ENCODE results near the gene CMSS1.

The CMSS1 gene

DNA sequence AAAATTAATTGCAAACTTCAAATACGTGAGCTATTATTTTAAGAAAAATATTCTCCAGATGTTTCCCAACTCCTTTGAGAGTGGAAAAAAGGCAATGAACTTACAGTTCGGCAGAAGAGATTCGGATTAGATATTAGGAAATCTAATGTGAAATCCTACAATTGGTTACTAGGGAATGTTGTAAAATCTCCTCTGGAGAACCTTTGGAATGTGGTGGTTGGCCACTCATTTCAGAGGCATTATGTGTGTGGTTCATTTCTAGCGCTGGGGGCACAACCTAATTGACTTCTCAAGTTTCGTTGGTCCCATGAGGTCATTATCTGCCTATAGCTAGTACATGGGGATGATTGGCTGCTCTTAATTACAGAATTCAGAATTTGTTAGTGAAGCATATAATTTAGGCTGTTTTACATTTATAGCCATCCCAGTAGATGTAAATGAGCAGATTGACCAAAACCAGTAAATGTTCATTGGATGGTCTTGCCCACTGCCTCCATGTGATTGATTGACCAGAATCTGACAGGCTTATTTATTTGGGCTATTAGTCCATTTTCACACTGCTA is 34.6 kb upstream of the CMSS1 start:
- DNase-seq (ENCODE audit: insufficient read length) (no peak), FAIRE-seq (no peak)
- no peak for TF ChIP-seq POLR2AphosphoS5 (IDR thresholded peaks at IDR 0.05; ENCODE audit: low read depth, low read length)
- TF ChIP-seq POLR2A (IDR thresholded peaks at IDR 0.05; ENCODE audit: low read depth, low read length): no peak
- TF ChIP-seq TAF1 (IDR thresholded peaks at IDR 0.05; ENCODE audit: borderline replicate concordance, low read depth, low read length): no peak

DNA sequence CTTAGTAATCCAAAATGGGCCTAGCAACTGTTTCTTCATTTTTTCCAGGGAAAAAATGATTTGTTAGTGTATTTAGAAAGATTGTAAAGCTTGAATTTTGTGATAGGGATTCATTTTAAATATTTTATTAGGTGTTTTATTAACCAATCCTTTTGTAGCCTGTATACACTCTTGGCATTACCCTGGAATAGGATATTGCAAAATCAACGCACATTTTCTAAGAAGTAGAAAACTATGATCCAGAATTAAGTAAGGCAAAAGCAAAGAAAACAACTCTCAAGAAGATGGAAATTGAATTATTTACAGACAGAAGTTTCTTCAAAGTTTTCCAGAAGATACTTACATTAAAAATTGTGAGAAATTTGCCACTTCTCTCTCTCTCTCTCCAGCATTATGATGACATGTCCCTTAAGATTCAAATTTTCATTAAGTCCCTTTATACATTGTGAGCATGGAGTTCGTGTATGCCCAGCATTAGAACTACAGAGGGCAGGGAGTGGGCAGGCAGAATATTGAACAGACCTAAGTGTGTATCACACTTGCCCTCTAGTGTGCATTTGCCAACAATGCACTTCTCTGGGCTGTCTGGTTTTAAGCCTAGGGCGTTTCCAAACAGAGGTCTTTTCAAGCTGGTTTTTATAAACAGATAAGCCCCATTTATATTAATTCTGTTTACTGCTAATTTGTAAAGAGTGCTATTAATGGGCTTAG is 28.5 kb upstream of the CMSS1 start:
- peak; percentile 68 for FAIRE-seq
- no peak for DNase-seq (ENCODE audit: insufficient read length)
- TF ChIP-seq POLR2AphosphoS5 (IDR thresholded peaks at IDR 0.05; ENCODE audit: low read depth, low read length) (no peak), TAF1 (IDR thresholded peaks at IDR 0.05; ENCODE audit: borderline replicate concordance, low read depth, low read length) (no peak), POLR2A (IDR thresholded peaks at IDR 0.05; ENCODE audit: low read depth, low read length) (no peak)

DNA sequence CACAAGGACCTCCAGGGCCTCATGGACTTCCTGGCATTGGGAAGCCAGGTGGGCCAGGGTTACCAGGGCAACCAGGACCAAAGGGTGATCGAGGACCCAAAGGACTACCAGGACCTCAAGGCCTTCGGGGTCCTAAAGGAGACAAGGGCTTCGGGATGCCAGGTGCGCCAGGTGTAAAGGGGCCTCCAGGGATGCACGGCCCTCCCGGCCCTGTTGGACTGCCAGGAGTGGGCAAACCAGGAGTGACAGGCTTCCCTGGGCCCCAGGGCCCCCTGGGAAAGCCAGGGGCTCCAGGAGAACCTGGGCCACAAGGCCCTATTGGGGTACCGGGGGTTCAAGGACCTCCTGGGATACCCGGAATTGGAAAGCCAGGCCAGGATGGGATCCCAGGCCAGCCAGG is 23.2 kb upstream of the CMSS1 start:
- no peak for TF ChIP-seq POLR2AphosphoS5 (IDR thresholded peaks at IDR 0.05; ENCODE audit: low read depth, low read length)
- no peak for TF ChIP-seq POLR2A (IDR thresholded peaks at IDR 0.05; ENCODE audit: low read depth, low read length)
- TF ChIP-seq TAF1 (IDR thresholded peaks at IDR 0.05; ENCODE audit: borderline replicate concordance, low read depth, low read length): no peak
- FAIRE-seq: no peak
- no peak for DNase-seq (ENCODE audit: insufficient read length)

DNA sequence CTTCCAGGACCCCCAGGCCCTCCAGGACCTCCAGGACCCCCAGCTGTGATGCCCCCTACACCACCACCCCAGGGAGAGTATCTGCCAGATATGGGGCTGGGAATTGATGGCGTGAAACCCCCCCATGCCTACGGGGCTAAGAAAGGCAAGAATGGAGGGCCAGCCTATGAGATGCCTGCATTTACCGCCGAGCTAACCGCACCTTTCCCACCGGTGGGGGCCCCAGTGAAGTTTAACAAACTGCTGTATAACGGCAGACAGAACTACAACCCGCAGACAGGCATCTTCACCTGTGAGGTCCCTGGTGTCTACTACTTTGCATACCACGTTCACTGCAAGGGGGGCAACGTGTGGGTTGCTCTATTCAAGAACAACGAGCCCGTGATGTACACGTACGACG is 22.1 kb upstream of the CMSS1 start:
- DNase-seq (ENCODE audit: insufficient read length) (no peak), FAIRE-seq (no peak)
- TF ChIP-seq POLR2A (IDR thresholded peaks at IDR 0.05; ENCODE audit: low read depth, low read length): no peak
- no peak for TF ChIP-seq POLR2AphosphoS5 (IDR thresholded peaks at IDR 0.05; ENCODE audit: low read depth, low read length)

DNA sequence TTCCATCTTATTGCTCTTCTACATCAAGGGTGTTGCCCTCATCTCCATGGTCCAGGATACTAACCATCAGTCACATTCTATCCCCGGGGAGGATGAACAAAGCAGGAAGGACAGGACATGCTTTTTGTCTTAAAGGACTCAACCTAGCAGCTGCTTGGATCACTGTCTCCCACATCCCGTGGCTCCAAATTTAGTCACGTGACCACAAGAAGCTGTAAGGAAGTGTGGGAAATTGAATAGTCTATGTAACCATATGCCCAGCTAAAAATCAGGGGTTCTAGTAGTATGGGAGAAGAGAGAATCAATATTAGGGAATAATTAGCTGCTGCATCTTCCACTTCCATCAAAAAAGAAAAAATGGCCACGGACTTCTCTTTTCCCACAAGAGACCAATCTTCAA is 18.2 kb upstream of the CMSS1 start:
- DNase-seq (ENCODE audit: insufficient read length): no peak
- TF ChIP-seq POLR2AphosphoS5 (IDR thresholded peaks at IDR 0.05; ENCODE audit: low read depth, low read length): no peak
- no peak for TF ChIP-seq POLR2A (IDR thresholded peaks at IDR 0.05; ENCODE audit: low read depth, low read length)
- TF ChIP-seq TAF1 (IDR thresholded peaks at IDR 0.05; ENCODE audit: borderline replicate concordance, low read depth, low read length): no peak
- FAIRE-seq: no peak

DNA sequence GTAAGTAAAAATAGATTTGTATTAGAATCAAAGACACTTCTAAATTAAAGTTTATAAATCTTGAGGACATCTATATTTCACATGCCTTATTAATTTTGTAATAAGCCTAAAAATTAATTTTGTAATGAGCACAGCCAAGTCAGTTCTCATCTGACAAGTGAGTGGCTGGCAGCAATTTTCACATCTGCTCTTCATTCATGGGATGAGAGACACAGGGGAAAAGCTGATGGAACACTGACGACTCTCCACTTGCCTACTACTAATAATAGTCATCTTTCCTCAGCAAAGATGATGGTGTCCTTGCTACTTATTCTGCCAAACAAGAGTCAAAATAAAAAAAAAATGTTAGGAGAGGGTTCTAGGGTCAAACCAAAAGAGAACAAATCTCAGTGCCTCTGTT is 14.4 kb upstream of the CMSS1 start:
- TF ChIP-seq POLR2AphosphoS5 (IDR thresholded peaks at IDR 0.05; ENCODE audit: low read depth, low read length): no peak
- TF ChIP-seq POLR2A (IDR thresholded peaks at IDR 0.05; ENCODE audit: low read depth, low read length): no peak
- TF ChIP-seq TAF1 (IDR thresholded peaks at IDR 0.05; ENCODE audit: borderline replicate concordance, low read depth, low read length): no peak
- no peak for DNase-seq (ENCODE audit: insufficient read length)
- FAIRE-seq: no peak

DNA sequence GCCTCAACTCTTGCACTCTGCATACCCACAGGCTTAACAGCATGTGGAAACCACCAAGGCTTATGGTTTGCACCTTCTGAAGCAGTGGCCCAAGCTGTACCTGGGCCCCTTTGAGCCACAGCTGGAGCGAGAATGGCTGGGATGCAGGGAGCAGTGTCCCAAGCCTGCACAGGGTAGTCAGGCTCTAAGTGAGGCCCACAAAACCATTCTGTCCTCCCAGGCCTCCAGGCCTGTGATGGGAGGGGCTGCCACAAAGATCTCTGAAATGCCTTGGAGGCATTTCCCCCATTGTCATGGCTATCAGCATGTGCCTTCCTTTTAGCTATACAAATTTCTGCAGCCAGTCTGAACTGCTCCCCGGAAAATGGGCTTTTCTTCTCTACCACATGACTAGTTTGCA is 12.5 kb upstream of the CMSS1 start:
- TF ChIP-seq POLR2AphosphoS5 (IDR thresholded peaks at IDR 0.05; ENCODE audit: low read depth, low read length) (no peak), POLR2A (IDR thresholded peaks at IDR 0.05; ENCODE audit: low read depth, low read length) (no peak), TAF1 (IDR thresholded peaks at IDR 0.05; ENCODE audit: borderline replicate concordance, low read depth, low read length) (no peak)
- FAIRE-seq: no peak
- DNase-seq (ENCODE audit: insufficient read length): no peak

DNA sequence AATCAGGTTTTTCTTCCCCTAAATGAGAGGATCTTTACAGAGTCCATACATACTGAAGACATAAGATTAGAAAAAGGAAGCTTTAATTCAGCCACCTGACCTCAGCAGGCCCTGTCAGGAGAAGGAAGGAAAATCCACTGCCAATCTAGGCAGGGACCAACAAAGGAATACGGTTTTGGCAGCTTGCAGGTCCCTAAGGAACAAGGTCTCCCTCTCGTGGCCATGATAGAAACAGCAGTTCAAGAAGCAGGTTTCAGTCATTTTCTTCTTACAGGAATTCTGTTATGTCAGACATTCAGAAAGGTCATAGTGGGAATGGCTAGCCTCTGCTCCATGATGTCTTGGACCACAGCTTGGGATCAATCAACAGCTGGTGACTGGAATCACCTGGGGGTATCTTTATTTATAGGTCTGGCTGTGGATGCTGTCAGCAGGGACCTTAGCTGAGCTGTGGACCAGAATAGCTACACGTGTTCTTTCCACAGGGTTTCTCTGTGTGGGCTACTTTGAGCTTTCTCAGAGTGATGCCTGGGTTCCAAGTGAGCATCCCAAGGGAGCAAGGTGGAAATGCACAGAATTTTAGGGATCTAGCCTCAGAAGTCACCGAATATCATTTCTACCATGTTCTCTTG is 9.4 kb upstream of the CMSS1 start:
- no peak for TF ChIP-seq POLR2A (IDR thresholded peaks at IDR 0.05; ENCODE audit: low read depth, low read length)
- no peak for TF ChIP-seq POLR2AphosphoS5 (IDR thresholded peaks at IDR 0.05; ENCODE audit: low read depth, low read length)
- no peak for TF ChIP-seq TAF1 (IDR thresholded peaks at IDR 0.05; ENCODE audit: borderline replicate concordance, low read depth, low read length)
- FAIRE-seq: peak; percentile 56
- DNase-seq (ENCODE audit: insufficient read length): no peak

DNA sequence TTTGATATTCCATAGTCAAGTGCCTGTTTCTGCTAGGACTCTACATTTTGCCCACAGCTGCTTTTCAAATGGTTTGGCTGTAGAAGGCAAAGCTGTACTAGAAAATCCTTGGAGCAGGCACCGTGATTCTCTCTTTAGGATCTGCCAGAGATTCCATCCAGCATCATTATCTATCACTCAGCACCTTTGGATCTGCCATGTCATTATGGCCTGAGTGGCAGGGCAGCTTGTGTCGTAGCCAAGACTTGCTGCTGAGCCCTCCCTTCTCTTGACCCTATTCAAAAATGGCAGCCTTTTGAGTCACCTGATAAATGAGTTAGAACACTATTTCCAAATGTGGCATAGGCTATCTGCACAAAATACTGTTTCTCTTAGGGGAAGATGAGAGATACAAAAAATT is 8.1 kb upstream of the CMSS1 start:
- FAIRE-seq: no peak
- DNase-seq (ENCODE audit: insufficient read length): no peak
- no peak for TF ChIP-seq TAF1 (IDR thresholded peaks at IDR 0.05; ENCODE audit: borderline replicate concordance, low read depth, low read length)
- no peak for TF ChIP-seq POLR2AphosphoS5 (IDR thresholded peaks at IDR 0.05; ENCODE audit: low read depth, low read length)
- TF ChIP-seq POLR2A (IDR thresholded peaks at IDR 0.05; ENCODE audit: low read depth, low read length): no peak

DNA sequence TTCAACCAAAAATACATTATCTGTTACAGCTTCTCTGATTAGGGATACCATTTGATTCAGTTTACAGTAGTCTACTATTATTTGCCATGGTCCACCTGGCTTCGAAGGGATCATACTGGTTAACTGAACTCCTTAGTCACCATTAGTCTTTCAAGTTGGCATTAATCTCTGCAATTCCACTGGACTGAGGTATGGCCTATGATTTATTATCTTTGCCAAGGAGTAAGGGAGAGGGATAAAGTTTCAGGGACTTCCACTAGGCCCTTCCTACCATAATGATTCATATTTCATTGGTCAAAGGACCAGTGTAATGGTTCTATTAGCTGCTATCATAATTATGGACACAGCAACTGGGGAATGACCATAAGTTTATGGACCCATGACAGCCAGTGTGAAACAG is 7.3 kb upstream of the CMSS1 start:
- DNase-seq (ENCODE audit: insufficient read length) (no peak), FAIRE-seq (no peak)
- no peak for TF ChIP-seq TAF1 (IDR thresholded peaks at IDR 0.05; ENCODE audit: borderline replicate concordance, low read depth, low read length)
- TF ChIP-seq POLR2AphosphoS5 (IDR thresholded peaks at IDR 0.05; ENCODE audit: low read depth, low read length): no peak
- TF ChIP-seq POLR2A (IDR thresholded peaks at IDR 0.05; ENCODE audit: low read depth, low read length): no peak

DNA sequence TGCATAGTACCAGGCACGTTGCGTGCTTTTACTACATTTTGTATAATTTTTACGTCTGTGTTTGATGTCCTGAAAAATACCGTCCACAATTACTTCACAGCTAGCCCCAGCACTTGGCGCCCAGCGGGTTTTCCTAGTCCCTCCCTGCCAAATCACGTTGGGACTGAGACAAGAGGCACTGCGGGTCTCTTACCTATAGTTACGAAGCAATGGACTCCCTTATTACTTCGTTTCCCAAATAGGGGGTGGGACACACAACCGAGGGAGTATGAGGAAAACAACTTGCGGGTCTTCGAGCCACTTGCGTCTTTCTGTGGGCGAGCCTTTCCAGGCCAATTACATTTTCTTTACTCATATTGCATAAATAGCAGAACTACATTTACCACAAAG is 620 bp upstream of the CMSS1 start:
- FAIRE-seq (no peak), DNase-seq (ENCODE audit: insufficient read length) (no peak)
- TF ChIP-seq TAF1 (IDR thresholded peaks at IDR 0.05; ENCODE audit: borderline replicate concordance, low read depth, low read length): no peak

DNA sequence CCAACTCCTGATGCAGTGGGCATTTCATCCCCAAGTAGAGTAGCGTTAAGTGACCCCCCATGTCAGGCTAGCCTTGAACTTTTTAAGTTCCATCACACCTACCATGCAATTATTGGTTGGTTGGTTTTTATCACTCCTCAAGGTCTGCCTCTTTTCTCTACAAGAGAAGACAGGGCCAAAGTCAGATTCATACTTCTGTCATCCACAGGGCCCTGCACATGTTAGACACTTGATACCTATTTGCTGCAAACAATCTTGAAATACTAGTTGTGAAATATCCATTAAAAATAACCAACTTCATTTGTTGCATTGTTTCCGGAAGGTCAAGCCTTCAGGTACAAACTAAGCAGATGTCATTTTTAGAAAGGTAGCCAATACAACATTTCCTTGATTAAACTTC is 1.2 kb downstream of the CMSS1 start:
- DNase-seq (ENCODE audit: insufficient read length) (no peak), FAIRE-seq (no peak)
- no peak for TF ChIP-seq TAF1 (IDR thresholded peaks at IDR 0.05; ENCODE audit: borderline replicate concordance, low read depth, low read length)
- no peak for TF ChIP-seq POLR2AphosphoS5 (IDR thresholded peaks at IDR 0.05; ENCODE audit: low read depth, low read length)
- TF ChIP-seq POLR2A (IDR thresholded peaks at IDR 0.05; ENCODE audit: low read depth, low read length): no peak
